HG03196 (cell line): Measurements from ENCODE around the gene SLC51A.
A peak's percentile ranks its signal among the peaks of the same experiment; 100 is the strongest.

Experiments used
- ATAC-seq: cut with Tn5 transposase; IDR thresholded peaks from one replicate; pipeline ENCODE4 v1.9.1; 2021; ENCODE audit not compliant: unreplicated experiment

The SLC51A gene

GRCh38 chr3:196214783-196215441, 1.4 kb upstream of the SLC51A start:
- no peak for ATAC-seq

GRCh38 chr3:196215493-196216020, 777 bp upstream of the SLC51A start:
- no peak for ATAC-seq

GRCh38 chr3:196216681-196217211, 412 bp downstream of the SLC51A start:
- ATAC-seq, result no peak

- no peak for ATAC-seq
Measured at GRCh38 chr3:196217307-196218154, 1.2 kb downstream of the SLC51A start.

GRCh38 chr3:196218155-196218712, 1.9 kb downstream of the SLC51A start:
- no peak for ATAC-seq

GRCh38 chr3:196219194-196219969, 3.0 kb downstream of the SLC51A start:
- ATAC-seq, result peak; percentile 63

- ATAC-seq, result no peak
Measured at GRCh38 chr3:196219970-196220311, 3.6 kb downstream of the SLC51A start.

- no peak for ATAC-seq
Measured at GRCh38 chr3:196220587-196220986, 4.3 kb downstream of the SLC51A start.

GRCh38 chr3:196220991-196221390, 4.7 kb downstream of the SLC51A start:
- ATAC-seq, result no peak

GRCh38 chr3:196222876-196223595, 6.7 kb downstream of the SLC51A start:
- no peak for ATAC-seq

GRCh38 chr3:196225086-196225485, 8.8 kb downstream of the SLC51A start:
- no peak for ATAC-seq

- ATAC-seq, result no peak
Measured at GRCh38 chr3:196225763-196226364, 9.5 kb downstream of the SLC51A start.

- no peak for ATAC-seq
Measured at GRCh38 chr3:196227121-196227561, 10.8 kb downstream of the SLC51A start.

- ATAC-seq, result no peak
Measured at GRCh38 chr3:196227629-196228493, 11.5 kb downstream of the SLC51A start.

- ATAC-seq, result no peak
Measured at GRCh38 chr3:196232154-196232881, 16.0 kb downstream of the SLC51A start.

- ATAC-seq, result no peak
Measured at GRCh38 chr3:196232882-196233251, 16.5 kb downstream of the SLC51A start.

GRCh38 chr3:196235452-196236122, 19.3 kb downstream of the SLC51A start:
- ATAC-seq, result no peak

- ATAC-seq, result no peak
Measured at GRCh38 chr3:196236223-196236622, 19.9 kb downstream of the SLC51A start.
